Glutamatergic neuron (in vitro differentiated cells): ENCODE data around the gene UBAP2L. TPM values are rescaled to one million over a fixed set of nuclear protein-coding genes. Genes with fewer than 3 reads are reported as not detected.
A peak's percentile ranks its signal among the peaks of the same experiment; 100 is the strongest.

ENCODE experiments used
- DNase-seq: peaks from one replicate; pipeline ENCODE4 v3.0.0; 2022
- H3K27ac Mint-ChIP-seq: one replicate; pipeline ENCODE4 v1.8.0; 2020; ENCODE audit warnings: mild to moderate bottlenecking, mixed read lengths, inconsistent platforms; ENCODE audit not compliant: unreplicated experiment
- H3K27me3 Mint-ChIP-seq: one replicate; pipeline ENCODE4 v1.8.0; 2020; ENCODE audit warnings: mild to moderate bottlenecking, moderate library complexity, mixed read lengths, inconsistent platforms; ENCODE audit not compliant: unreplicated experiment
- H3K36me3 Mint-ChIP-seq: one replicate; pipeline ENCODE4 v1.8.0; 2020; ENCODE audit warnings: mild to moderate bottlenecking, mixed read lengths, inconsistent platforms; ENCODE audit not compliant: unreplicated experiment
- H3K4me1 Mint-ChIP-seq: one replicate; pipeline ENCODE4 v1.8.0; 2020; ENCODE audit warnings: mild to moderate bottlenecking, low read depth, mixed read lengths, inconsistent platforms; ENCODE audit not compliant: unreplicated experiment
- H3K4me3 Mint-ChIP-seq: one replicate; pipeline ENCODE4 v1.8.0; 2020; ENCODE audit warnings: mild to moderate bottlenecking, mixed read lengths, inconsistent platforms; ENCODE audit not compliant: unreplicated experiment
- H3K9me3 Mint-ChIP-seq: one replicate; pipeline ENCODE4 v1.8.0; 2020; ENCODE audit warnings: mild to moderate bottlenecking, moderate library complexity, mixed read lengths, inconsistent platforms; ENCODE audit not compliant: unreplicated experiment
- total RNA-seq: library from RNA; stranded (reverse); fragmentation: NEBNext Ultra II Directional; extraction: Animal tissue kit (Norgen Biotek cat#: 25700); gene quantifications from one replicate; pipeline ENCODE4 v1.2.1, GENCODE V29; 2021; ENCODE audit not compliant: unreplicated experiment
- TF ChIP-seq, protein P1 (sequence below): fragments of 200-600 bp; sonication (generic); IDR thresholded peaks from one replicate; pipeline ENCODE4 v1.5.0; 2021; ENCODE audit not compliant: partially characterized antibody, unreplicated experiment

Gene UBAP2L
- total RNA-seq, 1 donor from 2014 or later, result 259 TPM

DNA sequence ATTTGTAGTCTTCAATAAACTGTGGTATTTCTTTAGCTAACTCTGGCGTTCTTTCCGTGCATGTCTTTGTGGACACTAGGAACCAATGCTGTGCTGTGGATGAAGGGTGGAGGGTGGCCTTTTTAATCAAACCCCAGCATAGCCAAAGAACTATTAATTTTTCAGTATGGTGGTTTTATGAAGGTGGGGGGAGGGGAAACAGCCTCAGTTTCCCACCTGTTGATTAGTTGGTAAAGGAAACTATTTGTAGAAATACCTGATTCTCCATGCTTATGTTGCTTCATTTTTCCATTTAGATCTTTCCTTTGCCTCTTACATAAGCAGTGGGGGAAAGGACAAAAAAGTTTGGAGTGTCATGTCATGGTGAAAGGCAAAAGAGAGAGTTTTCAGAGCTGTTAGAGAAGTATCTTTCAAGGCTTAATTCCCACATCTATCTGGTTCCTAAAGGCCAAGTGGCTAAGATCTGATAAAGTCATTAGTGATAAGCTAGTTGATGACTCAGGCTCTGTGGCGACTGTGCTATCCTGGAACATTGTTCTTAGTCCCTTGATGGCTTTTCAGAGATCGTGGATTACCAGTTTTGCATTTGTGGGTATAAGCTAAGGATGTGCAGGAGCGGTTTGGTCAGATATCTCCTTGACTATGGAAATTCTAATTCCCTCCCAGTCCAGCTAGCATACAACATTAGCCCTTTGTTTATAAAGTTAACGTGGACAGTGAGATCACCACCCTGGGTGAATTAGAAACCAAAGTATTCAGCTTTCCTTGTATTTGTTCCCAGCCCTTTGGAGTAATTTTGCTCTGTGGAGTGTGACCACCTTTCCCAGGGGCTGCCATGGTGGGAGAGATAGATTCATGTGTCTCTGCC is 42.9 kb downstream of the UBAP2L start:
- Mint-ChIP-seq H3K9me3 (no peaks in the 10 kb centered on the region), H3K27ac (no peak overlapping the region), H3K4me3 (no peak overlapping the region), H3K36me3 (no peaks in the 10 kb centered on the region), H3K4me1 (no peaks in the 10 kb centered on the region), H3K27me3 (peaks cover 2% of the 10 kb centered on the region)
- TF ChIP-seq, protein P1, sequence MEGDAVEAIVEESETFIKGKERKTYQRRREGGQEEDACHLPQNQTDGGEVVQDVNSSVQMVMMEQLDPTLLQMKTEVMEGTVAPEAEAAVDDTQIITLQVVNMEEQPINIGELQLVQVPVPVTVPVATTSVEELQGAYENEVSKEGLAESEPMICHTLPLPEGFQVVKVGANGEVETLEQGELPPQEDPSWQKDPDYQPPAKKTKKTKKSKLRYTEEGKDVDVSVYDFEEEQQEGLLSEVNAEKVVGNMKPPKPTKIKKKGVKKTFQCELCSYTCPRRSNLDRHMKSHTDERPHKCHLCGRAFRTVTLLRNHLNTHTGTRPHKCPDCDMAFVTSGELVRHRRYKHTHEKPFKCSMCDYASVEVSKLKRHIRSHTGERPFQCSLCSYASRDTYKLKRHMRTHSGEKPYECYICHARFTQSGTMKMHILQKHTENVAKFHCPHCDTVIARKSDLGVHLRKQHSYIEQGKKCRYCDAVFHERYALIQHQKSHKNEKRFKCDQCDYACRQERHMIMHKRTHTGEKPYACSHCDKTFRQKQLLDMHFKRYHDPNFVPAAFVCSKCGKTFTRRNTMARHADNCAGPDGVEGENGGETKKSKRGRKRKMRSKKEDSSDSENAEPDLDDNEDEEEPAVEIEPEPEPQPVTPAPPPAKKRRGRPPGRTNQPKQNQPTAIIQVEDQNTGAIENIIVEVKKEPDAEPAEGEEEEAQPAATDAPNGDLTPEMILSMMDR, result no peak
- DNase-seq, result no peak

GRCh38 chr1:154264454-154264853 is 43.7 kb downstream of the UBAP2L start:
- no peaks in the 10 kb centered on the region for H3K9me3 Mint-ChIP-seq
- TF ChIP-seq, protein P1, result no peak
- no peak overlapping the region for H3K27ac Mint-ChIP-seq
- H3K27me3 Mint-ChIP-seq, result peaks cover 2% of the 10 kb centered on the region
- no peaks in the 10 kb centered on the region for H3K4me1 Mint-ChIP-seq
- H3K36me3 Mint-ChIP-seq, result no peaks in the 10 kb centered on the region
- no peak for DNase-seq
- no peak overlapping the region for H3K4me3 Mint-ChIP-seq

- Mint-ChIP-seq H3K4me3 (no peak overlapping the region), H3K4me1 (no peaks in the 10 kb centered on the region), H3K27ac (no peak overlapping the region), H3K36me3 (no peaks in the 10 kb centered on the region), H3K27me3 (peaks cover 2% of the 10 kb centered on the region), H3K9me3 (no peaks in the 10 kb centered on the region)
- no peak for DNase-seq
- TF ChIP-seq, protein P1, result no peak
These were observed 44.8 kb downstream of the UBAP2L start for GRCh38 chr1:154265586-154265985.

DNA sequence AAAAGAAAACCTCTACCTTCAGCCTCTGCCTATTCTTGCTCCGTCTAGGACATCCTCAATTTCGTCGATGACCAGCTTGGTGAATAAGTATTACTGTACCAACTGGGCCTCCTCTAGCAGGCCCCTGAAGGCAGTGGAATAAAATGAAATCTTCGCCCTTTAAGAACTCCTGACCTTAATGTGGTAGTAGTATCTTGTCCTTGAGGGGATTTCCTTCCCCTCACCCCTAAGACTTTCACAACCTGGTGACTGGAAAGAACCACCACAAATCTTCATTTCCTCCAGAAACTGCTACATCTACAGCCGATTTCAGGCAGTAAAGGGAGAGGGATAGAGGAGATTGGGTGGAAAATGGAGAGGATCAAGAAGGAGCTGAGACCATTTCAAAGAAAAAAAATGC is 50.1 kb downstream of the UBAP2L start:
- no peak for DNase-seq
- TF ChIP-seq, protein P1, result no peak
- no peaks in the 10 kb centered on the region for H3K36me3 Mint-ChIP-seq
- H3K27me3 Mint-ChIP-seq, result peaks cover 2% of the 10 kb centered on the region
- peaks cover 8% of the 10 kb centered on the region for H3K9me3 Mint-ChIP-seq
- peak overlapping the region; percentile 8 for H3K27ac Mint-ChIP-seq
- H3K4me3 Mint-ChIP-seq, result peak overlapping the region; percentile 99
- peaks cover 4% of the 10 kb centered on the region for H3K4me1 Mint-ChIP-seq

DNA sequence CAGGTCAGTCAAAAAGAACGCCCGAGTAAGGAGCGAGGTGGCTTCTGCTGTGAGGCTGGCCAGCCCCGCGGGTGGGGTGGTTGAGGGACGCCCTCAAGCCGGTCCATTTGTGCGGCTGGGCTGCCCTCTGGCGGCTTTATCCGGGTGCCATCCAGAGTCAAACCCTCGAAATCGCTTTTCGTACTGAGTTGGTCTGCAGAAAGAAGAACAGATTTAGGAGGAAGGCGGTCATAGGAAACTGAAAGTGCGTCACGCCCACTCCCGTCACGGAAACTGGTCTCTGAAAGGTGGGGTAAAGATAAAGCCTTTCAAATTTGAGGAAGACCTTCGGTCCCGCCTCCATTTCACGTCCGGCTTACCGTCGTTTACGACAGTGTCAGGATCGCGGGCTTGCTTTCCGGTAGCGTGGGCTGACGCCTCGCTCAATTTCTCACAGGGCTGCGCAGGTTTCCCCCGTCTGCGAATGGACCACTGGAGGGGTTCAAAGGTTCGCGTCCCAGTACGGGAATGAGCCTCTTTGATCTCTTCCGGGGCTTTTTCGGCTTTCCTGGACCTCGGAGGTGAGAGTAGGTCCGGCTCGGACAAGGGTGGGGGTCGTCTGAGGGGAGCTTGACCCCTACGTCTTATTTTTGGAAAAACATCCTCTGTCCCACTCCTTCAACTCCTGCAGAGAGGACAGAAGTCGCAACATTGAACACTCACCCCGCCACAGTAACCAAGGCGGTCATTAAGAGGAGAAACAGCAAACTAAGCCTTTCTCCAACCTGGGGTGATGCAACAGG is 51.7 kb downstream of the UBAP2L start, which contains the start of gene HAX1:
TSS of gene HAX1 (plus strand) at position 413 of the 782 bp plus-strand sequence. CDS start at position 508, 95 bp downstream.
- Mint-ChIP-seq H3K9me3 (peaks cover 8% of the 10 kb centered on the region), H3K36me3 (no peaks in the 10 kb centered on the region)
- DNase-seq, result peak; percentile 89

More for the DNA sequence above, 51.7 kb downstream of the UBAP2L start, which contains the start of gene HAX1:
- Mint-ChIP-seq H3K4me3 (peak within 1 kb of the TSS; percentile 99), H3K4me1 (peaks cover 4% of the 10 kb centered on the region), H3K27ac (peak within 1 kb of the TSS; percentile 97), H3K27me3 (peaks cover 2% of the 10 kb centered on the region)
- TF ChIP-seq, protein P1, result peak; percentile 63
